HG02678 (cell line): ENCODE results near the gene RNF212.

ENCODE experiments used
- ATAC-seq: cut with Tn5 transposase; IDR thresholded peaks from one replicate; pipeline ENCODE4 v1.9.1; 2021; ENCODE audit warnings: mild to moderate bottlenecking, moderate library complexity; ENCODE audit not compliant: unreplicated experiment

RNF212 gene

DNA sequence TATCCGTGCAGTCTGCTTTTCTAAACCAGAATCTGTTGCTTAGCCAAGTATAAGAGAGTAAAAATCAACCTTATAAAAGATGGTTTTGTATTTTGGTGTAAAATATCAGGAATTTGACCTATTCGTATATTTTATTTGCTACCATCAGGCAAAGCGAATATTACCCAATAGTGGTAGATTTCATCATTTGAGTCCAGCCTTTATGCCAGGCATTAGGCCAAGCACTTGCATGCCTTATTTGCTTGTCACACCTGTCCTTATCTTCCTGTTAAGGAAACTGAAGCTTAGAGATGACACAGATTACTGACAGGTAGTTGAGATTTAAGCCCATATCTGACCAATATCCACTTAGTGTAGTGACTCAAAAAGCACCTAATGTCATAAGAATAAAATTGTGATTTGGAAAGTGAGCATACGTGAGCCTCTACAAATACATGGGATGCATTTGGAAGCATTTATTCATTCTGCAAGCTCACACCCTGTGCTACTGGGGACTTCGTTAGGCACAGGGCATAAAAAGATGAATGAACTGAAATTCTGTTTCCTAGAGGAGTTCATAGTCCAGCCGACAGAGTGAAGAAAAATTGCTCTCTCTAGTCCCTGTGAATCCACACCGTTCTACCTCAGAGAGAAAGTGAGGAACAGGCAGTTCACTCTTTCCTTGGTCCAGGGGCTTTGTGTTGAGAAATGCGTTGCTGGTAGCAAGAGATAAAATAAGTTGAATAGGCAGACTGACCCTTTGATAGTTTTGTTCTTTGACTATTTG is 2.3 kb upstream of the RNF212 start:
- no peak for ATAC-seq

DNA sequence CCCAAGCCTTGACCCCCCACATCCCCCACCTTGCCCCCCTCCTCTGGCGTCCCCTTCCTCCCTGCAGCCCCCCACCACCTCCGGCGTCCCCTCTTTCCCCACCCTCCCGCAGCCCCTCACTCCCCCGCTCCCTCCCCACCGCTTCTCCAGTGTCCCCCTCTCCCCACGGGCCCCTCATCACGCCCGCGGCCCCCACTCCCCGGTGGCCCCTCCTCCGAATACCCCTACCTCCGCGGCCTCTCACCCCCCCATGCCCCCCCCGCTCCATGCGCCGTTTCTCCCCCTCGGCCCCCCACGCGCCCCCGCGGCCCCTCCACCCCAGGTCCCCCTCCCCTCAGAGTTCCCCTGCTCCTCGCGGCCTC is 562 bp downstream of the RNF212 start:
- no peak for ATAC-seq

DNA sequence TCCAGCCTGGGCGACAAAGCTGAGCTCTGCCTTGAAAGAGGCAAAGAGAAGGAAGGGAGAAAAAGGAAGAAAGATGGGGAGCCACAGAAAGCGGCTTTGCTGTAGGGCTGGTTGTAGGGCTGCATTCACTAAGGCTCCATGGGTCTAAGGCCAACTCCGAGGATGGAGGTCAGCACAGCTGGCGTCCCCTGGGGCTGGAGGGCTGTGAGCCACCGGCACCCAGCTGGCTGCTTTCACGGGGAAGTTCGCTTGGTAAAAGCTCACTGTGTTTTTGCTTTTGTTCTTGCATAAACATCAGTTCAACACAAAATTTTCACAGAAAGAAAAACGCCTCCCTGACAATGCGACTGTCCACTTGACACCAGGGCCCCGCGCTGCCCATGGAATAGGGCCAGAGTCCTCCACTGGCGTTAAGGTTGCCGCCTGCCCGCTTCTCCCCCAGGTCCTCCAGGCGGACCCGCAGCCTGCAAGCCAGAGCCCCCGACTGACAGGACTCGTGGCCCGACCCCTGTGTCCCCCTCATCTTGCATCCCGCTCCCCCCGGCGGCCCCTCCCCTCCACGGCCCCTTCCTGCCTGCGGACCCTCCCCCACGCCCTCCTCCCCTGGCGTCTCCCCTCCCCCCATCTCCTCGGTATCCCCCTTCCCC is 1.1 kb downstream of the RNF212 start:
- ATAC-seq, result no peak

DNA sequence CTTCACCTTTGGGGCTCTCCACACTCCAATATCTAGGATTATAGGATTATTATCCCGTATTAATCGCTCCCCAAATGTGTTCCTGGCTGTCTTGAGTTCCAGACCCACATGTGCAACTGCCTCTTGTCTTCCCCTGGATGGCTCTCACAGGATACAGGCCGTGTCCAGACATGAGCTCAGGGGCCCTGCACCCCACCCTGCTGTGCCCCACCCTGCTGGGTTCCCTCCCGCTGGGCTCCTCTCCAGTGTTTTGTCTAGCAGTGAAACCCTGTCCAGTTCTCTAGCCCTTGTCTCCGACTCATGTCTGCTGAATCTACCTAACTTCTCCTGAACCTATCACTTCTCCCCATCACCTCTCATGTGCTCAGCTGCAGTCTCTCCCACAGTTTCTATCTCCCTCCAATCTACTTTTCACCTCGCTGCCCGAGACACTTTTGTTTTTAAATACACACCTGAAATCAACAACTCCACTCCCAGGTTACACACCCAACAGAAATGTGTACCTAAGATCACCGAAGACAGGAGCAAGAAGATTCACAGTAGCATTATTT is 2.0 kb downstream of the RNF212 start:
- ATAC-seq, result no peak

DNA sequence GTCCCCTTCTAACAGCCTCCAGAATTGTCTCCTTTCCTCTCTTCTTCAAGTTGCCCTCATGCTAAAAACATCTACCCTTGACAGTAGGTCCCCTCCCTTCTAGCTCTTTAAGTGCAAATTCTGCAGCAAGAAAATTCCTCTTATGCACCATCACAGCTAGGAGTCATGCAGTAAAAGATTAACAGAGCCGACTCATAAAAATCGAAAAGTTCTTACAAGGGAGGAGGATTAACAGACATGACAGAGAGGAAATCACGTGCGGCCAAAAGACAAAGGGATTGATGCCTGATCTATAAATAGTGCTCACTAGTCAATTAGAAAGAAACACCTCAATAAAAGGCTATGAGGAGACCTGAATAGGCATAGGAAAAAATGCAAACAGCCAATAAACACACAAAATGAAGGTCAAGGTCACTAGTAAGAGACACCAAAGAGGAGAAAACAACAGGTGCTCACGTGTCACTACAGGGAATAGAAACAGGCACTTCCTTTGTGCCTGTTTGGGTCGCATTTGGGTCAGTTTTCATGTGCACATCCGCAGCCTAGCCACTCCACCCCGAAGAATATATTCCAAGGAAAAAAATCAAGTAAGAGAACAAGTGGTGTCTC is 3.4 kb downstream of the RNF212 start:
- no peak for ATAC-seq

DNA sequence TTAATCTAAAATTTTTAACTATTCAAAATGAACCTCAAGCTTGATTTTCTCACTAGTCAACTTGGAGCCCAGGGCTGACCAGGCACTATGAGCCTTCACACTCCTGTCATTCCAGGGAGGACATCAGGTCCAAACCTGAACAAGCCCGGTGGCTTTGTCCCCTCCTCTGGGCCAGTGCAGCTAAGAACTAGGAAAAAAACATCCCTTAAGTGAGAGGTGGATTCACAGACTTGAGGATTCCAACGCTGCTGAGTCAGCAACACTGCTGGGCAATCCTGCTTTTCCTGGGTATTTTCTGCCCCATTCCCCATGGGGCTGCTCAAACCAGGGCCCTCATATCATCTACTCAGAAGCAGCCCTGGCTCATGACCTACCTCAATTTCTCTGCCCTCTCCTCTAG is 4.0 kb downstream of the RNF212 start:
- no peak for ATAC-seq

DNA sequence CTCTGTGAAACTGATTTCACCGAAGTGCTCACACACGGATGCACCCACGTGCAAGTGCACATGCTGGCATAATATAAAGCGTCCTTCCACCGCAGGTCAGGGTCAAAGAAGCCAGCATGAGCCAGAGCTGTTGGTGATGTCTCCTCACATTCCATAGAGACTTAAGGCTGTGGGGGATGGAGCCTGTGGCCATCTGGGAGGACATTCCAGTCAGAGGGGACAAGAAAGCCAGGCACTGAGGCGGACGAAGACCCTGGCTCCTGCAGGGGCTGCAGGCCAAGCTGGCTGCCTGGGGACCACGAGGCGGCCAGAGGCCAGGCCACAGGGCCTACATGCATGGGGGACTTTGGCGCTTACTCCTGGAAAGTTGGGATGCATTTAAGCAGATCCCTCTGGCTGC is 7.7 kb downstream of the RNF212 start:
- no peak for ATAC-seq

DNA sequence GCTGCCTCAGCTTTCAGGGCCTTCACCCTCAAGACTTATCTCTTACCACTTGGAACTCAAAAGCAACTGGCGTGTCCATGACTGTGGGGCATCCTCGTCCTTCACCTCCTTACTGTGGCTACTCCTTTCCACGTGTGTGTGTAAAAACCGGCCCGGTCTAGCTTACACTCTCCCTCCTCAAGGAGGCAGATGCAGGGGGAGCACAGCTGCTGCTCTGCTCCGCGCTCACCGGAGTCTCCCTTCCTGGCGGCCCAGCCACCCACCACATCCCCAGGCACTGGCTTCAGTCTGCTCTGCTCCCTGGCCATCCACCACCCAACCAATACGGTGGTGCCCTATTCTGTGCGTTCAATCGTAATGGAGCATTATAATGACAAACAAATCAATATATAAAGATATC is 8.3 kb downstream of the RNF212 start:
- ATAC-seq, result no peak

DNA sequence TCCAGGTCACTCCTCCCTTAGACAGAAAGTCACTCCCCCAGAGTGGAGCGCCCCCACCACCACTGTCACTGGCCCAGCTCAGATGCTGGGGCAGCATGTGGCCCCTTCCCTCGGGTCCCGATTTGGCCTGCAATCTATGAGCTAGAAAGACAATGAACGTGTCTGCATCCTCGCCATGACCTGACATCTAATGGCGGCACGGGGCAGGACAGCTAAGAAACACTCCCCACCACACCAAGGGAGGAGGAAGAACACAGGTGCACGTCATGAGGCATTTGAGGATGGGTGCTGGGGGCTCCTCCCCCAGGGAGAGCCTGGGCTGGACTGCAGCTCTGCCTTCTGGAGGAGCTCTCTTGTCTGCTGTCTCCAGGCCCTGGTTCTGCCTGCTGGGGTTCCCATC is 8.7 kb downstream of the RNF212 start:
- no peak for ATAC-seq

DNA sequence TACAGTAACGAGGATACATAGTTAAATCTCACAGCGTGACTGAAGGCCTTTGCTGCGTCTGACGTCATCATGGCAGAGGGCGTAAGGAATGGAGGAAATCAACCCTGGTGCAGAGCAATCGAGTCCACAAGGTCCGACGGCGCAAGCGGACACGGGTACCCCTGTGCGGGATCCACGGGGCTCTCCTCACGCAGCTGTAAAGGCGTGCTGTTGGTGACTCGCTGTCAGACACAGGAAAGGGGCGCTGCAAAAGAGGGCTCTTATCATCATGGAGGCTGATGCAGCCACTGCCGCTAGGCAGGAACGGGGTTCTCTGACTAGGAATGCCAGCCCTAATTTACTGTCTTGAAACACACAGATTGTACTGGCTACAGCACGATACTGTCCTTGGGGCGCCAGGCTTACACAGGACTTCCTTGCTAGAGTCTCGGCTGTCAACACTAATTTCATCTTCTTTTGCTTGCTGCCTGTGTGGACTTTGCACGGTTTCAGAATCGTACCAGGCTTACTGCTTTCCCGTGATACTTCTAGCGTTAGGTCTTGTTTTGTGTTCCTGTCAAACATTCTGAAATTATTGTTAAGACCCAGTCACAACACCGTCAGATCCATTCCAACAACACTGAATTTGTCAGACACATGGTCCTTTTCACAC is 13.6 kb downstream of the RNF212 start:
- no peak for ATAC-seq

DNA sequence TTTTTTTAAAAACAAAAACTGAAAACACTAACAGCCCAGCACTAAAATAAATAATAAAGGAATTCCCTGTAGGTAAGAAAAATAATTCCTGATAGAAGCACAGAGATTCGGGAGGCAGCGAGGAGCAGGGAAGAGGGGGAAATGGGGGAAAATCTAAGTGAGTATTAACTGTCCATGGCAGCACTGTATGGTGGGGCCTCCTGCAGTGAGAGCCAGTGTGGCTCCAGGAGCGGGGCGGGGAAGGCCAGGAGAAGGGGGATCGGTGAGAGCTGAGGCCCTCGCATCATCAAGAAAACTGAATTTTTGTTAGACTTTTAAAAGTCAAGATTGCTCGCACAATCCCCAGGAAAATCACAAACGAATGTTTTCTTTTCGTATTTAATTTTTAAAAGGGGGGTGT is 14.1 kb downstream of the RNF212 start:
- ATAC-seq, result no peak

DNA sequence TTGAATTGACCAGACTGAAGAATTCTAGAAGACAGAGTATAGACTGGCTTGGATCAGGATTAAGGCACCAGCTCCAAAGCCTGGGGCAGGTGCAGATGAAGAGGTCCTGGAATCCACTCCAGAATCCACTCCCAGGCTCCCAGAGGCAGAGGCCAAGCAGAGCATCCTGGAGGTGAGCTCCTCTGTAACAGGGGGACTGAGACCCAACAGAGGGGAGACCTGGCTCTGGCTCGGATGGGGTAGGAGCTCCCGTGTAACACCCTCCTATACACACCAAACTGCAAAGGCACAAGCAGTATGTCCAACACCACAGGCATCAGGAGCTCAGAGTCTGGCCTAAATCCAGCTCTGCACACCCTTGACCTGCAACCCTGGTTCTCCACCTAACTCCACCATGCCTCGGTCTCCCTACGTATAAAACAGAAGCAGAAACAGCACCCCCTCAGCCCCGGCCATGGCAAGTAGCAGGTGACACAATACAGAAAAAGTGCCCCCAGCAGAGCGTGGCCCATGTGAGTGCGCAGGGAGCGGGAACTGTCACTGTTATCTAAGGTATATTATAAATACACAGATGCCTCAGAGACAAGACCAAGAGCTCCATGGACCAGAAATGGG is 14.9 kb downstream of the RNF212 start:
- ATAC-seq, result no peak

DNA sequence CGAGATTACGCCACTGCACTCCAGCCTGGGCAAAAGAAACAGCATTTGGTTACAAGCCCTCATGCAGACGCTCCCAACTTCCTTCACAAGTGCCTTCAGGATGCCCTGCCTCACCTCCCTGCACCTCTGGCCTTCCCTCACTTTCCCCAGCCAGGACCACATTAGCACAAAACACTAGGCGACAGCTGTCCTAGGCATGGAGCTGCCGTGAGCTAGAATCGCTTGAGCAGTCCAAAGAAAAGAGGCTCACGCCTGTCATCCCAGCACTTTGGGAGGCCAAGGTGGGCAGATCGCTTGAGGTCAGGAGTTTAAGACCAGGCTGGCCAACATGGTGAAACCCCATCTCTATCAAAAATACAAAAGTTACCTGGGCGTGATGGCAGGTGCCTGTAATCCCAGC is 15.8 kb downstream of the RNF212 start:
- ATAC-seq, result no peak

DNA sequence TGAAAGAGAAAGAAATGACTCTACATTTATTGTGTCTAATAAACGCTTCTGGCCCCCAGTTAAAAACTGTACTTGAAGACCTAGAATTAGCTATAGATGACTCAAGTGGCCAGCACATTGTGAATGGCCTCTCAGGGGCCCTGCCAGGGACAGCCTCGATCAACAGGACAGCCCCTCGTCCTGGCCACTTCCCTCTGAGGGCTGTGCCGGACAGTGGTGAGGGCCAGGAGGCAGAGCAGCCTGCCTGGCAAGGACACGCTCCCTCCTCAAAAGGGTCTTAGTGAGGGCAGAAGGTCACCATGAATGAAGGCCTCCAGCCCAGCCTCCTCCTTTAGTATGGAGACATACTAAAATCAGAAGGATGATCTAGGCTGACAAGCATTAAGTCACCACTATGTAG is 16.5 kb downstream of the RNF212 start:
- ATAC-seq, result no peak

DNA sequence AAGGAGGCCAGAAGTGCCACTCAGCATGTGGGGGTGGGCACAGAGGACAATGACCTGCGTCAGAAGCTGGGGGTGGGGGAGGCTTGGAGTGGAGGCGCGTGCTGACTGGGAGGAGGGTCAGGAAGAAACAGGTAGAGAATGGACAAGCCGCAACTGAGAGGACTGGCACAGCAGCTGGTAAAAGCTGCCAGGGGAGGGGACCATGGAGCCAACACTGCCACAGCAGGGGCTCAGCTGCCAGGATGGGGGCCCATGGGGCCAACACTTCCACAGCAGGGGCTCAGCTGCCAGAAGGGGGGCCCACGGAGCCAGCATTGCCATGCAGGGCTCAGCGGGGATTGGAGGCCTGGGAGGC is 19.1 kb downstream of the RNF212 start:
- no peak for ATAC-seq

DNA sequence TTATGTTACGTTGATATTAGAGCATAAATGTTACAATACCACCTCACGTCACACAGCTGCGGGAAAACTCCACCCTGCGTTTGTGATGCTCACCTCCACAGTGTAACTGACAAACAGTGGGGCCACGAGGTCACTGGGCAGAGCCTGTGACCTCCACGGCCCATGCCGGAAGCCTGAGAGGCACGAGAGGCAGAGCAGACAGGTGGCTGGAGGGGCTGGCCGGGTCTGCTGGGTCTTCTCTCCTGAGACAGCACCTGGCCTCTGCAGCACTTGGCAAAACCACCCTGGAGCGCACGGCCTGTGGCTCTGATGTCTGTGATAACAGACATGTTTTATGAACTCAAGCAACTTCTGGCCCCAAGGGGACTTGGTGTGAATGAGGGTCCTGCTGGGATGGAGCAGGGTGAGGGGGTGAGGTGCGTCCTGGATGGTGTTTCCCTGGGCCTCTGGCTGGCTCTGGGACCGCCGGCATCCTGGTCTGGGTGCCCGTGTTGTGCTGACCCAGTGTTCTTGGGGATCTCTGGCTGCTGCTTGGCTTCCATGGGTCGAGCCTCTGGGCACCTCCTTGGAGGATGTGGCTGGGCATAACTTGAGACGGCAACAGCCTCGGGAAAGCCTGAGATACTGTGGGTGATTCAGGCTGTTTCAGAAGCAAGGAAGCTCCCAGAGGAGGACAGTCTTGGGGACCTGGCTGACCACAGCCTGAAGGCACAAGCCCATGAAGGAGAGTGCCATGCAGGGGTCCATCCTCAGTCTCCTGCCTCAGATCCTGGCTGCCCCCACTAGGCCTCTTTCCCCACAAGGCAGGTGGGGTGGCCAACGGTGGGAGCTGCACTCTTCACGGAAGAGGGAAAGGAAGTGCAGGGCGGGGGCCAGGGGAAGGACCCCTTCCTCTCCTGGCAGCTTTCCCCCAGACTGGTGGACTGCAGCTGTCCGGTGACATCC is 19.7 kb downstream of the RNF212 start:
- ATAC-seq, result no peak

DNA sequence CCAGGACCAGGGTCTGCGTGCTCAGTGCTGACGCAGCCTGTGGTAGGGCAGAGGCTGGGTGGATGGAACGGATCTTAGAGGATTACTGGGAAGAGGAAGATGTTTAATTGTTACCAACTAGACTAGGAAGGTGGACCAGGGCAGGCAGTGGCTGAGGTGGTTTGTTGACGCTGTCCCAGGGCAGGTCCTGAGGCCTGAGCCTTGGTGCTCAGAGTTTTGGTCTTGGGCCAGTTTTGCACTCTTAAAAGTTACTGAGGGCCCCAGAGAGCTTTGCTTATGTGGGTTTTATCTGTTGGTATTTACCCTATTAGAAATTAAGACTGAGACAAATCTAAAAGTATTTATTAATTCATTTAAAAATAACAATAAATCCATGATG is 20.4 kb downstream of the RNF212 start:
- ATAC-seq, result no peak

DNA sequence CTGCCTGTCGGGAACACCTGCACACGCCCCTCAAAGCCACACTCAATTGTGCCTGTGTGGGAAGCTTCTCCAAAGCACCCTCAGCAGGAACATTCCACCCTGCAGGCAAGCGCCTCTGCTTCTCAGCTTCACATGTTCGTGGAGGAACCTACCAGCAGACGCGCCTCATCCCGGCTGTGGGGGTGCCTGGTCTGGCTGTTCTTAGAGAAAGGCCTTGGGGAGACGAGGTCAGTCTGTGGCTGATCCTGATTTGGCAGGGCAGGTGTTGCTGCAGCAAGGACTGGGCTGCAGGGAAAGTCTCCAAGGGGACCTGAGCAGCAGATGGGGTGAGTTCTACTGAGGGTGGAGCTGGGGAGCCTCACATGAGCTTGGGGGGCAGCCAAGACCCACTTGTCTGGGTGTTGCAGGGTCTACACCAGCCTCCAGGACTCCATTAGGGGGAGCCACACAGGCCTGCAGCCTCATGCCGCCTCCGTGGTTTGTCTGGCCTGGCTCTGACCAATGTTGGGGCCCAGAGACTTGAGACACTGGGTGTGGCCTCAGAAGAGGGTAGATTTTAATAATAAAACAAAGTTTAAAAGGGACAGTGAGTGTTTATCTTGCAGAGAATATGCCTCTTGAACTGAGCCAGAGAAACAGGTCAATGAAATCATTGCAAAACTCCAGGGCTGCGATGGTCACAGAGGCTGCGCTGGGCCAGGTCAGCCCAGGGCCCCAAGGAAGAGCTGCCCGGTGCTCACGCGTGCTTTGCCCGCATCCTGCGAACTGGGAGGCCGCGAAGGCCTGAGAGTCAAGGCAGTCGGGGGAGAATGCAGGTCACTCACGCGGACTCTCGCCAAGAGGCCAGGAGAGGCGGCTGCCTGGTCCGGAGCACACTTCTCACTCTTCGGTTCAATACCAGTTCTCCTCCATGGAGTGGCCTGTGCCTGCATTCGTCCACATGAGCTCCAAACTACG is 21.1 kb downstream of the RNF212 start:
- ATAC-seq, result no peak

DNA sequence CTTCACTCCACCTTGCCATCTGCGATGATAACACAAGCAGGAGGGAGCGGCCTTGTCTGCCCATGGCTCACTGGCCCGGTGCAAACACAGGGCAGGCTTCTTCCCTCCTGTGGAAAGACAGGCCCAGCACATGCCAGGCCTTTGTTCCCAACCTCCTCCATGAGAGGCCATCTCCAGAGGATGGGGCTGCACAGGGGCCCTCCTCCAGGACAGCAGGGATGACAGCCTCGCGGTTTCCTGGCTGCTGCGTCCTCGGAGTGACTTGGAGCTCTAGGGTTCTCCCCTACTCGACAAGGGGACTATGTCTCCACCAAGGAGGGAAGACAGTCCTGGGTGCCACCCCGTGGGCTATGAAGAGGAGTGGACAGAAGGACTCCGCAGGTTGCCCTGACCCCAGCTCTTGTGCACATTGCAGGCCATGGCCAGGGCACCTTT is 21.8 kb downstream of the RNF212 start:
- ATAC-seq, result no peak
